ENCODE measurements around the gene TGM2.

The TGM2 gene

GRCh38 chr20:38141889-38142494 lies 23.1 kb downstream of the TGM2 start:
- no peak for DNase-seq

- no peak for DNase-seq
Measured at GRCh38 chr20:38141204-38141888, 23.7 kb downstream of the TGM2 start.

GRCh38 chr20:38139977-38140753 lies 24.9 kb downstream of the TGM2 start:
- no peak for DNase-seq

GRCh38 chr20:38139156-38139912 lies 25.7 kb downstream of the TGM2 start:
- no peak for DNase-seq

GRCh38 chr20:38138086-38138778 lies 26.8 kb downstream of the TGM2 start:
- no peak for DNase-seq

GRCh38 chr20:38137441-38138037 lies 27.5 kb downstream of the TGM2 start:
- DNase-seq = no peak

GRCh38 chr20:38136421-38137245 lies 28.4 kb downstream of the TGM2 start:
- no peak for DNase-seq

GRCh38 chr20:38135651-38136420 lies 29.2 kb downstream of the TGM2 start:
- DNase-seq = no peak

GRCh38 chr20:38135271-38135650 lies 29.8 kb downstream of the TGM2 start:
- DNase-seq = no peak

- DNase-seq = no peak
Measured at GRCh38 chr20:38134427-38135270, 30.4 kb downstream of the TGM2 start.

GRCh38 chr20:38133680-38134426 lies 31.2 kb downstream of the TGM2 start:
- no peak for DNase-seq

GRCh38 chr20:38132910-38133501 lies 32.1 kb downstream of the TGM2 start:
- DNase-seq = no peak

- no peak for DNase-seq
Measured at GRCh38 chr20:38132156-38132909, 32.7 kb downstream of the TGM2 start.

GRCh38 chr20:38131588-38132121 lies 33.4 kb downstream of the TGM2 start:
- no peak for DNase-seq

- no peak for DNase-seq
Measured at GRCh38 chr20:38130687-38131587, 34.1 kb downstream of the TGM2 start.
